Panc1 (cell line): ENCODE measurements around the gene NTNG1.

ENCODE experiments used
- POLR2AphosphoS5 ChIP-seq: IDR thresholded peaks from 2 replicates; pipeline ENCODE4 v1.6.1; 2012; ENCODE audit warnings: mild to moderate bottlenecking, low read depth, low read length, moderate library complexity
- REST ChIP-seq, 2 experiments: IDR thresholded peaks; 2 replicates each; pipeline ENCODE4 v1.6.1; 2011 to 2012; ENCODE audit warnings: low read depth in 2 of 2, control low read depth in 1 of 2, low read length in 1 of 2, mild to moderate bottlenecking in 1 of 2, moderate library complexity in 1 of 2; ENCODE audit not compliant: insufficient read depth in 1 of 2
- SIN3A ChIP-seq: IDR thresholded peaks from 2 replicates; pipeline ENCODE4 v1.6.1; 2012; ENCODE audit warnings: low read depth, mild to moderate bottlenecking, low read length, moderate library complexity, borderline replicate concordance; ENCODE audit not compliant: insufficient read depth
- TCF7L2 ChIP-seq: IDR thresholded peaks from 2 replicates; pipeline ENCODE4 v1.6.1; 2011; ENCODE audit warnings: mild to moderate bottlenecking, low read depth, low read length, inconsistent platforms
- TF ChIP-seq, protein P1 (sequence below): fragments of 450-650 bp; IDR thresholded peaks from 2 replicates; pipeline ENCODE4 v1.5.1; 2017; ENCODE audit warnings: mild to moderate bottlenecking

- TF ChIP-seq REST (IDR thresholded peaks at IDR 0.05; ENCODE audit: insufficient read depth in 1 of 2, low read depth in 2 of 2, low read length in 1 of 2) (no peak), POLR2AphosphoS5 (no peak), TCF7L2 (no peak), SIN3A (no peak)
- TF ChIP-seq, protein P1, sequence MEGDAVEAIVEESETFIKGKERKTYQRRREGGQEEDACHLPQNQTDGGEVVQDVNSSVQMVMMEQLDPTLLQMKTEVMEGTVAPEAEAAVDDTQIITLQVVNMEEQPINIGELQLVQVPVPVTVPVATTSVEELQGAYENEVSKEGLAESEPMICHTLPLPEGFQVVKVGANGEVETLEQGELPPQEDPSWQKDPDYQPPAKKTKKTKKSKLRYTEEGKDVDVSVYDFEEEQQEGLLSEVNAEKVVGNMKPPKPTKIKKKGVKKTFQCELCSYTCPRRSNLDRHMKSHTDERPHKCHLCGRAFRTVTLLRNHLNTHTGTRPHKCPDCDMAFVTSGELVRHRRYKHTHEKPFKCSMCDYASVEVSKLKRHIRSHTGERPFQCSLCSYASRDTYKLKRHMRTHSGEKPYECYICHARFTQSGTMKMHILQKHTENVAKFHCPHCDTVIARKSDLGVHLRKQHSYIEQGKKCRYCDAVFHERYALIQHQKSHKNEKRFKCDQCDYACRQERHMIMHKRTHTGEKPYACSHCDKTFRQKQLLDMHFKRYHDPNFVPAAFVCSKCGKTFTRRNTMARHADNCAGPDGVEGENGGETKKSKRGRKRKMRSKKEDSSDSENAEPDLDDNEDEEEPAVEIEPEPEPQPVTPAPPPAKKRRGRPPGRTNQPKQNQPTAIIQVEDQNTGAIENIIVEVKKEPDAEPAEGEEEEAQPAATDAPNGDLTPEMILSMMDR: no peak
These were observed 201.5 kb downstream of the NTNG1 start for GRCh38 chr1:107342316-107342715.
